ENCODE data around the gene TRMT112. TPM values are rescaled to one million over a fixed set of nuclear protein-coding genes. Genes with fewer than 3 reads are reported as not detected.

Gene TRMT112
- total RNA-seq, 1 donor from 2014 or later = 259 TPM

- no peak for DNase-seq (ENCODE audit: extremely low read depth, low read depth, low spot score)
Observed at GRCh38 chr11:64296830-64297698, 20.3 kb downstream of the TRMT112 start.

GRCh38 chr11:64296236-64296635, 21.1 kb downstream of the TRMT112 start:
- DNase-seq (ENCODE audit: extremely low read depth, low read depth, low spot score) = no peak

GRCh38 chr11:64295760-64296159, 21.6 kb downstream of the TRMT112 start:
- DNase-seq (ENCODE audit: extremely low read depth, low read depth, low spot score) = no peak

- DNase-seq (ENCODE audit: extremely low read depth, low read depth, low spot score) = no peak
Observed at GRCh38 chr11:64294774-64295173, 22.6 kb downstream of the TRMT112 start.

GRCh38 chr11:64292460-64293254, 24.7 kb downstream of the TRMT112 start:
- no peak for DNase-seq (ENCODE audit: extremely low read depth, low read depth, low spot score)

GRCh38 chr11:64291752-64292459, 25.5 kb downstream of the TRMT112 start:
- no peak for DNase-seq (ENCODE audit: extremely low read depth, low read depth, low spot score)

GRCh38 chr11:64291262-64291751, 26.1 kb downstream of the TRMT112 start, which contains the start of gene KCNK4:
Gene KCNK4, plus strand, starts transcription at chr11:64291302. Its CDS starts 1,717 bp downstream, at chr11:64293019.
- DNase-seq (ENCODE audit: extremely low read depth, low read depth, low spot score) = no peak

- DNase-seq (ENCODE audit: extremely low read depth, low read depth, low spot score) = no peak
Observed at GRCh38 chr11:64290352-64291261, 26.8 kb downstream of the TRMT112 start.

- DNase-seq (ENCODE audit: extremely low read depth, low read depth, low spot score) = no peak
Observed at GRCh38 chr11:64289002-64289564, 28.3 kb downstream of the TRMT112 start.

GRCh38 chr11:64288353-64288750, 29.0 kb downstream of the TRMT112 start:
- DNase-seq (ENCODE audit: extremely low read depth, low read depth, low spot score) = no peak

GRCh38 chr11:64287676-64288352, 29.5 kb downstream of the TRMT112 start:
- DNase-seq (ENCODE audit: extremely low read depth, low read depth, low spot score) = no peak

- DNase-seq (ENCODE audit: extremely low read depth, low read depth, low spot score) = no peak
Observed at GRCh38 chr11:64286801-64287159, 30.6 kb downstream of the TRMT112 start.

- no peak for DNase-seq (ENCODE audit: extremely low read depth, low read depth, low spot score)
Observed at GRCh38 chr11:64285885-64286800, 31.2 kb downstream of the TRMT112 start.

- no peak for DNase-seq (ENCODE audit: extremely low read depth, low read depth, low spot score)
Observed at GRCh38 chr11:64284962-64285884, 32.1 kb downstream of the TRMT112 start, which contains the start of gene GPR137. Gene GPR137, plus strand, starts transcription at chr11:64285848. Its CDS starts 677 bp downstream, at chr11:64286525.

GRCh38 chr11:64284048-64284961, 33.1 kb downstream of the TRMT112 start, which contains the start of gene BAD:
Gene BAD, minus strand, starts transcription at chr11:64284665. Its CDS starts 297 bp downstream, at chr11:64284368.
- no peak for DNase-seq (ENCODE audit: extremely low read depth, low read depth, low spot score)

- DNase-seq (ENCODE audit: extremely low read depth, low read depth, low spot score) = no peak
Observed at GRCh38 chr11:64283092-64283491, 34.3 kb downstream of the TRMT112 start.
